Thoracic aorta (tissue), 2 donors: ENCODE measurements around the gene LYPD6. TPM values are rescaled to one million over a fixed set of nuclear protein-coding genes. Genes with fewer than 3 reads are reported as not detected.

Experiments
- ATAC-seq: fragments of 150-250 bp; one replicate; pipeline ENCODE4 v1.8.0; 2017; ENCODE audit warnings: low read depth; ENCODE audit not compliant: insufficient number of reproducible peaks, low FRiP score
- DNase-seq: peaks from one replicate; pipeline ENCODE4 v3.0.0-alpha.2; 2020; ENCODE audit warnings: low spot score
- H3K27ac ChIP-seq, 2 donors: fragments of 200-600 bp; sonication (generic); 1 replicate in 1 of 2; 2 replicates in 1 of 2; pipeline ENCODE4 v1.5.1; 2016; ENCODE audit warnings: mild to moderate bottlenecking in 2 of 2, moderate library complexity in 2 of 2
- H3K27me3 ChIP-seq: fragments of 200-600 bp; sonication (generic); replicated peaks from 2 replicates; pipeline ENCODE4 v1.6.0; 2016; ENCODE audit warnings: mild to moderate bottlenecking; ENCODE audit not compliant: insufficient read depth
- H3K36me3 ChIP-seq: fragments of 200-600 bp; sonication (generic); one replicate; pipeline ENCODE4 v1.5.1; 2016
- H3K4me1 ChIP-seq, 2 donors: fragments of 200-600 bp; sonication (generic); 1 replicate in 1 of 2; 2 replicates in 1 of 2; pipeline versions ENCODE4 v1.5.1 to v1.6.0; 2016; ENCODE audit warnings: low read depth in 2 of 2, mild to moderate bottlenecking in 1 of 2; ENCODE audit not compliant: control insufficient read depth in 1 of 2
- H3K4me3 ChIP-seq: fragments of 200-600 bp; sonication (generic); 2 replicates; pipeline ENCODE4 v1.5.1; 2016; ENCODE audit warnings: mild to moderate bottlenecking
- H3K9me3 ChIP-seq: fragments of 200-600 bp; sonication (generic); 2 replicates; pipeline ENCODE4 v1.5.1; 2016
- total RNA-seq, 2 donors: library from RNA; depleted of rRNA; stranded (reverse); fragments of >200 nt; gene quantifications; one replicate each; pipeline versions ENCODE4 v1.1.0 to v1.2.3, GENCODE V29; 2016
- TF ChIP-seq, protein P1 (sequence below): fragments of 200-600 bp; sonication (generic); IDR thresholded peaks from one replicate; pipeline ENCODE4 v1.5.1; 2019; ENCODE audit warnings: antibody characterized with exemption

LYPD6 gene
- total RNA-seq, 2 donors from 2014 or later, result 0.27 to 0.28 TPM

- Histone ChIP-seq H3K27me3 (no peaks in the 10 kb centered on the region), H3K4me1 (no peaks in the 10 kb centered on the region), H3K9me3 (no peaks in the 10 kb centered on the region), H3K27ac (no peak overlapping the region), H3K36me3 (no peaks in the 10 kb centered on the region), H3K4me3 (no peak overlapping the region)
- TF ChIP-seq, protein P1, sequence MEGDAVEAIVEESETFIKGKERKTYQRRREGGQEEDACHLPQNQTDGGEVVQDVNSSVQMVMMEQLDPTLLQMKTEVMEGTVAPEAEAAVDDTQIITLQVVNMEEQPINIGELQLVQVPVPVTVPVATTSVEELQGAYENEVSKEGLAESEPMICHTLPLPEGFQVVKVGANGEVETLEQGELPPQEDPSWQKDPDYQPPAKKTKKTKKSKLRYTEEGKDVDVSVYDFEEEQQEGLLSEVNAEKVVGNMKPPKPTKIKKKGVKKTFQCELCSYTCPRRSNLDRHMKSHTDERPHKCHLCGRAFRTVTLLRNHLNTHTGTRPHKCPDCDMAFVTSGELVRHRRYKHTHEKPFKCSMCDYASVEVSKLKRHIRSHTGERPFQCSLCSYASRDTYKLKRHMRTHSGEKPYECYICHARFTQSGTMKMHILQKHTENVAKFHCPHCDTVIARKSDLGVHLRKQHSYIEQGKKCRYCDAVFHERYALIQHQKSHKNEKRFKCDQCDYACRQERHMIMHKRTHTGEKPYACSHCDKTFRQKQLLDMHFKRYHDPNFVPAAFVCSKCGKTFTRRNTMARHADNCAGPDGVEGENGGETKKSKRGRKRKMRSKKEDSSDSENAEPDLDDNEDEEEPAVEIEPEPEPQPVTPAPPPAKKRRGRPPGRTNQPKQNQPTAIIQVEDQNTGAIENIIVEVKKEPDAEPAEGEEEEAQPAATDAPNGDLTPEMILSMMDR, result no peak
- ATAC-seq (no peak), DNase-seq (no peak)
Measured at GRCh38 chr2:149394864-149395263, 64.5 kb downstream of the LYPD6 start.

- ATAC-seq, result no peak
- no peak overlapping the region for H3K27ac ChIP-seq
- TF ChIP-seq, protein P1, result no peak
- H3K4me3 ChIP-seq, result no peak overlapping the region
- H3K27me3 ChIP-seq, result no peaks in the 10 kb centered on the region
- no peaks in the 10 kb centered on the region for H3K9me3 ChIP-seq
- H3K4me1 ChIP-seq, result no peaks in the 10 kb centered on the region
- DNase-seq, result no peak
- H3K36me3 ChIP-seq, result no peaks in the 10 kb centered on the region
Measured at GRCh38 chr2:149399934-149400615, 69.7 kb downstream of the LYPD6 start.

DNA sequence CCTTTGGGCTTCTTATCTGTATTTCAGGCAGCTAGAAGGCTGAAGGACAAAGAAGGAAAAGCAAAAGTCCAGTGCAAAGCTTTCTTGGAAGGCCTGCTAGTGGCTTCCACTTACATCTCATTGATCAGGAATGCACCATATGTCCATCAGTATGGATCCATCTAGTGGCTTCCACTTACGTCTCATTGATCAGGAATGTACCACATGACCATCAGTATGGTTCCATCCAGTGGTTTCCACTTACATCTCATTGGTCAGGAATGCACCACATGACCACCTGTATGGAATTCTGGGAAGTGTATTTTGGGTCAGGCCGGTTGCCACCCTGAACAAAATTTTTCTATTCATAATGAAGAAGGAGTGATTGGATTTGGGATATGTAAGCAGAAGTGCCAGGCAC is 70.6 kb downstream of the LYPD6 start:
- Histone ChIP-seq H3K27ac (no peak overlapping the region), H3K36me3 (no peaks in the 10 kb centered on the region), H3K9me3 (no peaks in the 10 kb centered on the region), H3K27me3 (no peaks in the 10 kb centered on the region), H3K4me3 (no peak overlapping the region), H3K4me1 (no peaks in the 10 kb centered on the region)
- no peak for DNase-seq
- TF ChIP-seq, protein P1, result no peak
- ATAC-seq, result no peak

GRCh38 chr2:149409506-149409905 is 79.1 kb downstream of the LYPD6 start:
- TF ChIP-seq, protein P1, result no peak
- H3K4me1 ChIP-seq, result no peaks in the 10 kb centered on the region
- H3K4me3 ChIP-seq, result no peak overlapping the region
- no peak for DNase-seq
- H3K27me3 ChIP-seq, result no peaks in the 10 kb centered on the region
- no peaks in the 10 kb centered on the region for H3K9me3 ChIP-seq
- no peak for ATAC-seq
- H3K36me3 ChIP-seq, result no peaks in the 10 kb centered on the region
- H3K27ac ChIP-seq, result no peak overlapping the region

GRCh38 chr2:149410701-149411484 is 80.5 kb downstream of the LYPD6 start:
- H3K4me1 ChIP-seq, result no peaks in the 10 kb centered on the region

More at GRCh38 chr2:149410701-149411484, 80.5 kb downstream of the LYPD6 start:
- Histone ChIP-seq H3K27me3 (no peaks in the 10 kb centered on the region), H3K4me3 (no peak overlapping the region), H3K27ac (no peak overlapping the region), H3K9me3 (no peaks in the 10 kb centered on the region), H3K36me3 (no peaks in the 10 kb centered on the region)
- TF ChIP-seq, protein P1, result no peak
- ATAC-seq, result no peak
- DNase-seq, result no peak
